NCI-H2107 treated with DMSO at 0.1 percent for 48 hours (cell line): ENCODE data around the gene TBKBP1.
"Not testable (repeated sequence)": the region's sequence is repeated elsewhere in the genome, so short reads cannot be mapped to it uniquely, and the experiment has no call there.

Source experiments
- DNase-seq: peaks from one replicate; lab custom pipeline; 2025; ENCODE audit not compliant: unreplicated experiment; lab: John Stamatoyannopoulos, UW

The TBKBP1 gene

DNA sequence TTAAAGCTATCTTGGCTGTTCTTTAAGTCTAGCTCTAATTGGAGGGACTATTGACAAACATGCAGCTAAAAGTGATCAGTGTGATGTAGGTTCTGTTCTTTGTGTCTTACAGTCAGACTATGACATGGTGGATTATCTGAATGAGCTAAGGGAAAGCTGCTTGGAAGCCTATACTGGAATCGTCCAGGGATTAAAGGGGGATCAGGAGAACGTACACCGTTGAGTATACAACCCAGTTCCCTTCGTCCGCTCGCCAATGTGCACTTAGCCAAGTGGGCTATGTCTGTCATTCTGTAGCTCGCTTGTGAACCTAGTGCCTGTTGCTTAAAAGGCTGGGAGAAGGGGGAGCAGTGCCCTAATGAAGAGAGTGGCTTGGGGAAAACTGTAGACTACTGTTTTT, 15.8 kb upstream of the TBKBP1 start:
- DNase-seq, result no peak

- no peak for DNase-seq
Observed at GRCh38 chr17:47682138-47682537, 11.8 kb upstream of the TBKBP1 start.

DNA sequence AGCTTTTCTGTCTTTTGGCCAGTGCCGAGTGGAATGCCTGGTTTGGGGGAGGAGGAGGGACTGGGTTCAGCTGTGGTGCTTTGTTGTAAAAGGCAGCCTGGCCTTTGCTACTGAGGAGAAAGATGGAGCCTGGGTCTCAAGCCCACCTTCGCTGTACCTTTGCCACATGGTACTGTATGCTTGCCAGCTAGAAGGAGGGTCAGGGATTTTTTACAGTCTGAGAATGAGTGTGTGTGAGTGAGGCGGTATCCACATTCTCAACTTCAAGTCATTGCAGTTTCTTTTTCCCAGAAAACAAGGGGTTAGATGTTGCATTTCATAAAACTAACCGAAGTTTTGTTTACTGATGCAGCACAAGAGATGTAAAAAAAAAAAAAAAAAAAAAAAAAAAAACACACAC, 11.2 kb upstream of the TBKBP1 start:
- DNase-seq, result not testable (repeated sequence)

DNA sequence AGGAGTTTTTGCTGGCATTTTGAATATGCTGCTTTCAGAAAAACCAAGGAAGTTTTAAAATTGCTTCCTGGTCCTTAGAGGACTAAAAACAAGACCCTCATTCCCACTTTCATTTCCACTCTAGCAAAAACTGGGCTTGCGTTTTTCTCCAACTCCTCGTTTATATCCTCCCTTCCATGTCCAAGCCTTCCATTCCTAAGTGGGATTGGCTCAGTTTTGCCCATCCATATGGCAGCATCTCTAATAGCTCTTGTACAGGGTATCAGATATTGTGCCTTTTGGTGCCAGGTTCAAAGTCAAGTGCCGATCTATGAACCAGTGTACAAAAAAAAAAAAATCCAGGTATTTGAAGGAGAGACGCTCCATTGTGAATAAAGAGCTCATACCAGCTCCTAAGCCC, 9.9 kb upstream of the TBKBP1 start:
- no peak for DNase-seq

DNA sequence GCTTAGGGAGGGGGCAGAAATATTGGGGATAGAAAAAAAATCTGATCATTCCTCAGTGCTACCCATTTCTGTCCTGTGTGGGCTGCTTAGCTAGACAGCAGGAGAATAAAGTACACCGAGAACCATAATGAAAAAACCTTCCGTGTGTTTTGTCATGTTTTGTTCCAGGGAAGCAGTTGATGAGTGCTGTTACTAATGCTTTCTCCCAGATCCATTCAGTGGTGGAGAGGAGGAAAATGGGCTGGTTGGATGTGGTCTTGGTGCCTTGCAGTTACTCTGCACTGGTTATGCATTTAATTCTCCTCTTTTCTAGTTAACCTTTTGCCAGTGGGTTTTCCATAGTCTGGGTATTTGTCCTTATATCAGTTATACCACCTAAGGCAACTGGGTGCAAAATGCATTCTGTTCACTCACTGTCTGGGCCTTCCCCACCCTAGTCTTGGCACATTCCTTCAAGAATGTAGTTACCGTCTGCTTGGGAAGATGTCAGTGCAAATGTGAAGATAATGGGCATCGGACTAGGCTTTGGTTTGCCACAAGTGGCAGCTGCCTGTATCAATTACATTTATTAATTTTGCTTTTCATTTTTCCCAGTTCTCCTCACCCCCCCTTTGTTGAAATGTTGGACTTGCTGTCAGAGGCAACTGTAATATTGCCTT, 9.3 kb upstream of the TBKBP1 start:
- no peak for DNase-seq

- no peak for DNase-seq
Observed at GRCh38 chr17:47685556-47686275, 8.2 kb upstream of the TBKBP1 start.

- DNase-seq, result no peak
Observed at GRCh38 chr17:47686276-47686635, 7.7 kb upstream of the TBKBP1 start.

- DNase-seq, result no peak
Observed at GRCh38 chr17:47686664-47687327, 7.2 kb upstream of the TBKBP1 start.

GRCh38 chr17:47687328-47687690, 6.7 kb upstream of the TBKBP1 start:
- no peak for DNase-seq

DNA sequence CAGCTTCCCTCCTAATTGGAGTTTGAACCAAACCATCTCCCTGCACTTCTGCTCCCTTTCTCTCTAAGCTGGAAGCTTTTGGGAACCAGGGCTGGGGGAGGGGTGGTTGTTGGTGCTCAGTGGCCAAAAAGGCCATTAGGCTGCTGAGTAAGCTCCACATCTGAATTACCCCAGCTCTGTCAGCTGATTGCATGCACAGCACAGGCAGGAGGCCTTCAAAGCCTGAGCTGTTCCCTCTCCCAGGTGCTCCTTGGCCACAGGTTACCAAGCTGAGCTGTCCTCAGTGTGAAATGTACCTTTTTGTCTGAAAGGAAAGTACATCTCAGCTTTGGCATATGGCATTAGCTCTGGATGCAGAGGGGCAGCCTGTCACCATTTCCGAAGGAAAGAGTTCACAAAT, 6.2 kb upstream of the TBKBP1 start:
- DNase-seq, result no peak

GRCh38 chr17:47690121-47690520, 3.8 kb upstream of the TBKBP1 start:
- no peak for DNase-seq

- no peak for DNase-seq
Observed at GRCh38 chr17:47692137-47692894, 1.6 kb upstream of the TBKBP1 start.

- no peak for DNase-seq
Observed at GRCh38 chr17:47692895-47693730, 848 bp upstream of the TBKBP1 start.

- no peak for DNase-seq
Observed at GRCh38 chr17:47694581-47695428, 844 bp downstream of the TBKBP1 start.

GRCh38 chr17:47695429-47696376, 1.7 kb downstream of the TBKBP1 start:
- no peak for DNase-seq

DNA sequence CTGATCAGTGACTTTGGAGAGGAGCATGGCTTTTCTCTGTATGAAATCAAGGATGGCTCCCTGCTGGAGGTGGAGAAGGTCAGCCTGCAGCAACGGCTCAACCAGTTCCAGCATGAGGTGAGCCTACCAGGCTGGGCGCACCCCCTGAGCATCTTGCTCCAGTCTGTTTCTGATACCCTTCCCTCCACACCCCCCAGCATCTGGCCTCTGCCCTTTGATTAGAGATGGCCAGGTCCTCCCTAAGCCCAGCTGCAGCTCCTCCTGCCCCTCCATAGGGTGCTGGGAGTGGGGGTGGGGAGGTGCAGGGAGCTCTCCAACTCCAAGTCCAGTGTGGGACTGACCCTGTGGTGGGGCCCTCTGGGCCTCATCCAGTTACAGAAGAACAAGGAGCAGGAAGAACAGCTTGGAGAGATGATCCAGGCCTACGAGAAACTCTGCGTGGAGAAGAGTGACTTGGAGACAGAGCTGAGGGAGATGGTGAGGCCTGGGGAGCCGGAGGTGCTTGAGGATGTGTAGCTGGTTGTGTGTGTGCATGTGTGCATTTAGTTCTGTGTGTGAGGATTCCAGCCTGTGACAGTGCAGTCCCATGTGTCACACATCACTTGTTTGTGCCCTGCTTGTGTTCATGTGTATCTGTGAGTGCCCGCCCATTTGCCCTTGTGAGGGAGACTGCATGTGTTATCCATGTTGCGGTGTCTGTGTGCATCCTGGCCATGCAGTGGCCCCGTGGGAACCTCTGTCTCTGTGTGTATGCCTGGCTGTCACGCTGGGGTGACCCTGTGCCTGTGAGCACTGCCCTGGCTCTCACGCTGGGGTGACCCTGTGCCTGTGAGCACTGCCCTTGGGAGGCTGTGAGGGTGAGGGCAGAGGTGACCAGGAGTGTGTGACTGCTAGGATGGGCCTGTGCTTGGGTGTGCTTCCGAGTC, 3.0 kb downstream of the TBKBP1 start:
- no peak for DNase-seq

DNA sequence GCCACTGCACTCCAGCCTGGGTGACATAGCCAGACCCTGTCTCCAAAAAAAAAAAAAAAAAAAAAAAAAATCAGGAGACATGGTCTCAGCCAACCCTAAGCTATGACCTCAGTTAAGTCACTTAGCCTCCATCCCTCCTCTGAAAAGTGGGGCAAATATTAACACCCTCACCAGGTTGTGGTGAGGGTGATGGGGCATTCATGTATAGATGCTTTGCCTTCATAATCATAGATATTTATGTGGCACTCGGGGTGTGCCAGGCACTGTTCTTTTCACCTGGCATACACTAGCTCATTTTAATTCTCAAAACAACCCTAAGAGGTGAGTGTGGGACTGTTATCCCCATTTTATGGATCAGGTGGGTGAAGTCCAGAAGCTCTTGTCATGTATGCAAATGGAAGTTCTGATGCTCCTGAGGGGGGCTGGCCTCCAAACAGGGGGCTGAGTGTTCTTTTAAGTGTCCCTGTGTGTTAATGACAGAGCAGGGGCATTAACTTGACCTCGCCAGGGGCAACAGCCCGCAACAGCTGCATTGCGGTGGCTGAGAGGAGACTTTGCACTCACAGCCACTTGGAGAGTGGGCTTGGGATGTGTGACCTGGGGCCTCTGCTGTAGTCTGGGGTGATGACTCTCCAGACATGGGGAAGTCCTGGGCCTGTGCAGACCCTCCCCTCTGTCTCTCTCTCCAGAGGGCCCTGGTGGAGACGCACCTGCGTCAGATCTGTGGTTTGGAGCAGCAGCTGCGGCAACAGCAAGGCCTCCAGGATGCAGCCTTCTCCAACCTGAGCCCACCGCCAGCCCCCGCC, 4.1 kb downstream of the TBKBP1 start:
- no peak for DNase-seq
